Neural cell (in vitro differentiated cells): ENCODE results near the gene FAM8A1. TPM values are rescaled to one million over a fixed set of nuclear protein-coding genes. Genes with fewer than 3 reads are reported as not detected.
"Not testable (repeated sequence)": the region's sequence is repeated elsewhere in the genome, so short reads cannot be mapped to it uniquely, and the experiment has no call there.

ENCODE experiments used
- H2AFZ ChIP-seq: fragments of 200-600, 300-800 bp; sonication (generic), shearing (Covaris generic); 2 replicates; pipeline ENCODE4 v1.6.0; 2014; ENCODE audit warnings: low read depth, mild to moderate bottlenecking, antibody characterized with exemption, low read length, moderate library complexity
- H3F3A ChIP-seq: fragments of 200-600 bp; shearing (Covaris generic); 2 replicates; pipeline ENCODE4 v1.6.1; 2016; ENCODE audit warnings: mild to moderate bottlenecking, moderate library complexity, mixed read lengths, antibody characterized with exemption, low read length; ENCODE audit not compliant: insufficient read depth, poor library complexity, severe bottlenecking
- H3K27ac ChIP-seq: fragments of 200-600, 300-800 bp; sonication (generic), shearing (Covaris generic); 2 replicates; pipeline ENCODE4 v1.5.1; 2014; ENCODE audit warnings: mild to moderate bottlenecking, low read length, moderate library complexity
- H3K27me3 ChIP-seq: fragments of 300-800, 200-600 bp; sonication (generic), shearing (Covaris generic); 2 replicates; pipeline ENCODE4 v1.6.0; 2014; ENCODE audit warnings: mild to moderate bottlenecking, low read depth, low read length, moderate library complexity; ENCODE audit not compliant: insufficient read depth
- H3K36me3 ChIP-seq: fragments of 300-800, 200-600 bp; sonication (generic), shearing (Covaris generic); 2 replicates; pipeline ENCODE4 v1.5.1; 2014; ENCODE audit warnings: mild to moderate bottlenecking, antibody characterized with exemption, low read length, moderate library complexity; ENCODE audit not compliant: insufficient read depth
- H3K4me2 ChIP-seq: fragments of 300-800, 200-600 bp; sonication (generic), shearing (Covaris generic); 2 replicates; pipeline ENCODE4 v1.6.0; 2014; ENCODE audit warnings: mild to moderate bottlenecking, low read length
- H3K4me3 ChIP-seq: fragments of 300-800, 200-600 bp; sonication (generic), shearing (Covaris generic); 2 replicates; pipeline ENCODE4 v1.5.1; 2014; ENCODE audit warnings: mild to moderate bottlenecking, low read length, moderate library complexity
- H3K79me2 ChIP-seq: fragments of 200-600 bp; shearing (Covaris generic); replicated peaks from 2 replicates; pipeline ENCODE4 v1.6.0; 2014; ENCODE audit warnings: mild to moderate bottlenecking, low read length, moderate library complexity; ENCODE audit not compliant: insufficient read depth
- H3K9ac ChIP-seq: fragments of 300-800, 200-600 bp; sonication (generic), shearing (Covaris generic); 2 replicates; pipeline ENCODE4 v1.6.1; 2016; ENCODE audit warnings: mild to moderate bottlenecking, low read length, mixed read lengths
- H3K9me2 ChIP-seq: fragments of 200-600 bp; shearing (Covaris generic); 2 replicates; pipeline ENCODE4 v1.6.1; 2016; ENCODE audit warnings: mild to moderate bottlenecking, low read length, mixed read lengths; ENCODE audit not compliant: insufficient read depth
- H3K9me3 ChIP-seq: fragments of 200-600, 300-800 bp; sonication (generic), shearing (Covaris generic); 2 replicates; pipeline ENCODE4 v1.6.1; 2016; ENCODE audit warnings: mild to moderate bottlenecking, mixed run types, low read length, moderate library complexity, mixed read lengths
- H4K20me1 ChIP-seq: fragments of 200-600 bp; shearing (Covaris generic); 2 replicates; pipeline ENCODE4 v1.6.1; 2016; ENCODE audit warnings: mild to moderate bottlenecking, mixed run types; ENCODE audit not compliant: insufficient read depth
- CTCF ChIP-seq: fragments of 450-650 bp; IDR thresholded peaks from 2 replicates; pipeline ENCODE4 v1.5.1; 2014; ENCODE audit warnings: antibody characterized with exemption, mild to moderate bottlenecking, moderate library complexity; ENCODE audit not compliant: poor library complexity, severe bottlenecking
- EP300 ChIP-seq: fragments of 450-650 bp; conservative IDR thresholded peaks from 2 replicates; pipeline ENCODE4 v1.6.1; 2014; ENCODE audit warnings: antibody characterized with exemption, mild to moderate bottlenecking, moderate library complexity; ENCODE audit not compliant: poor library complexity, severe bottlenecking
- EZH2 ChIP-seq: fragments of 200-600, 300-800 bp; shearing (Covaris generic), sonication (generic); IDR thresholded peaks from 2 replicates; pipeline ENCODE4 v1.6.1; 2014; ENCODE audit warnings: antibody characterized with exemption, low read length, borderline replicate concordance, mild to moderate bottlenecking; ENCODE audit not compliant: insufficient read depth, poor library complexity, severe bottlenecking
- MXI1 ChIP-seq: fragments of 450-650 bp; conservative IDR thresholded peaks from 2 replicates; pipeline ENCODE4 v1.6.1; 2014; ENCODE audit warnings: antibody characterized with exemption, mild to moderate bottlenecking; ENCODE audit not compliant: poor library complexity, severe bottlenecking
- POLR2AphosphoS5 ChIP-seq: IDR thresholded peaks from 2 replicates; pipeline ENCODE4 v1.6.1; 2012
- RAD21 ChIP-seq: fragments of 450-650 bp; conservative IDR thresholded peaks from 2 replicates; pipeline ENCODE4 v1.6.1; 2014; ENCODE audit warnings: antibody characterized with exemption, mild to moderate bottlenecking, moderate library complexity
- REST ChIP-seq: IDR thresholded peaks from 2 replicates; pipeline ENCODE4 v1.6.1; 2012; ENCODE audit warnings: borderline replicate concordance
- SMC3 ChIP-seq: fragments of 450-650 bp; conservative IDR thresholded peaks from 2 replicates; pipeline ENCODE4 v1.6.1; 2014; ENCODE audit warnings: antibody characterized with exemption, mild to moderate bottlenecking, moderate library complexity; ENCODE audit not compliant: poor library complexity
- TAF1 ChIP-seq: IDR thresholded peaks from 2 replicates; pipeline ENCODE4 v1.6.1; 2012; ENCODE audit warnings: low read depth
- polyA plus RNA-seq: library from polyadenylated mRNA; depleted of rRNA; stranded (reverse); fragments of >200 nt; gene quantifications from 2 replicates; pipeline ENCODE4 v1.2.3, GENCODE V29; 2014

Gene FAM8A1
- polyA plus RNA-seq, 1 donor from 2014 or later = 48.0 TPM

- peak; percentile 98 for TF ChIP-seq CTCF
- no peak for TF ChIP-seq MXI1
- TF ChIP-seq EP300 = no peak
- TF ChIP-seq REST = no peak
- TF ChIP-seq EZH2 = no peak
- no peak for TF ChIP-seq TAF1
- peak; percentile 94 for TF ChIP-seq RAD21
- peak; percentile 95 for TF ChIP-seq SMC3
- TF ChIP-seq POLR2AphosphoS5 = no peak
- Histone ChIP-seq H3K9me2 (no peaks in the 10 kb centered on the region), H3K36me3 (no peaks in the 10 kb centered on the region), H3K27ac (no peak overlapping the region), H3K9ac (no peak overlapping the region), H4K20me1 (no peaks in the 10 kb centered on the region), H3K4me2 (no peak overlapping the region), H3K4me3 (peak overlapping the region; percentile 26), H3K9me3 (no peaks in the 10 kb centered on the region), H3K27me3 (no peaks in the 10 kb centered on the region), H3F3A (no peaks in the 10 kb centered on the region), H2AFZ (no peak overlapping the region), H3K79me2 (no peaks in the 10 kb centered on the region)
These were observed 15.8 kb upstream of the FAM8A1 start for GRCh38 chr6:17584241-17584803.

- TF ChIP-seq REST = no peak
These were observed 14.2 kb upstream of the FAM8A1 start for GRCh38 chr6:17585766-17586490.

GRCh38 chr6:17586623-17587022 is 13.5 kb upstream of the FAM8A1 start:
- not testable (repeated sequence) for H3K9ac ChIP-seq, H4K20me1 ChIP-seq, H3F3A ChIP-seq, H3K27me3 ChIP-seq, H3K4me3 ChIP-seq, H3K4me2 ChIP-seq, H3K36me3 ChIP-seq, H3K9me3 ChIP-seq, H3K9me2 ChIP-seq, H2AFZ ChIP-seq, H3K27ac ChIP-seq, H3K79me2 ChIP-seq

More at GRCh38 chr6:17585766-17586490, 14.2 kb upstream of the FAM8A1 start:
- no peak overlapping the region for H3K27ac ChIP-seq
- no peaks in the 10 kb centered on the region for H3K36me3 ChIP-seq
- H2AFZ ChIP-seq = no peak overlapping the region
- no peaks in the 10 kb centered on the region for H3K27me3 ChIP-seq
- no peaks in the 10 kb centered on the region for H3K79me2 ChIP-seq
- no peaks in the 10 kb centered on the region for H3K9me3 ChIP-seq
- no peaks in the 10 kb centered on the region for H3F3A ChIP-seq
- H3K9me2 ChIP-seq = no peaks in the 10 kb centered on the region
- H4K20me1 ChIP-seq = no peaks in the 10 kb centered on the region
- H3K9ac ChIP-seq = no peak overlapping the region
- no peak overlapping the region for H3K4me2 ChIP-seq
- H3K4me3 ChIP-seq = no peak overlapping the region
